Hematopoietic multipotent progenitor cell treated with erythropoietin and hydrocortisone succinate and interleukin-3 and kit ligand, for 6 days (in vitro differentiated cells): ENCODE data around the gene IFIT2.
"Not testable (repeated sequence)": the region's sequence is repeated elsewhere in the genome, so short reads cannot be mapped to it uniquely, and the experiment has no call there.

Experiments
- DNase-seq: peaks from one replicate; pipeline ENCODE4 v3.0.0-alpha.2; 2015

Gene IFIT2

DNA sequence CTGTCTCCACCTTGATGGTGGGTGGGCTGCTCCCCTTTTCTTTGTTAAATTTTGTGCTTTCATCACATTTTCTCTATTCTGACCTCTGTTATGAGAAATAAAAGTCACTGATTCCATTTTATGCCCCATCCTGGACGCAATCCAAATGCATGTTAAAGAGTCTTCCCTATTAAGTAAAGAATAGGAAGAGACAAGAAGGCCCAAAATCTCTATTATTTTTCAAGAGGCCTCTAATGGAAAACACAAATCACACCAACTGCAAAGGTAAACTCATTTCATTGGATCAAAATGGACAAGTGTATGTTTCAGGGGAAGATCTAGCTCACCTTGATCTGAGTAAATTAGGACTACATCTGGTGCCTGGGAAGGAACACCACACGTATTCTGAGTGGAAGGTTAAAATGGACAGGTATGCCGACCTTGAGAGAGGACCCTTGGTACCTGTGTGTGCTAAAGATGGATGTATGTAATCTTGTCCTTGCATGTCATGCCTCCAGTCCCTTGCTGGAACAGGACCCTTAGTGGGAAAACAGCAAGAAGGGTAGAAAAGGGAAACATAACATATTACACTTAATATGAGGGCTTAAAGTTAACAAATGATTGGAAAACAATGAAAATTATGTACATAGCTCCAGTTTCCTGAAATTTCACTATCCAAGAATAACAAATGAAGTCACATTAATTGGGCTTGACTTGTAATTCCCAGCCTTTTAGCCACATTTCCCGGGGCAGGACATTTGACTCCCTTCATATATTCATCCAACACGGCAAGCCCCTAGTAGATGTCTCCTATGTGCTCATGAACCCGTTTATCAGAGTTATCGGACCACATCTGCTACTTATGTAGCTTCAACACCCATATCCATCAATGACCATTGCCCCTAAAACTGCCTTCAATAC, 7.6 kb downstream of the IFIT2 start:
- no peak for DNase-seq

DNA sequence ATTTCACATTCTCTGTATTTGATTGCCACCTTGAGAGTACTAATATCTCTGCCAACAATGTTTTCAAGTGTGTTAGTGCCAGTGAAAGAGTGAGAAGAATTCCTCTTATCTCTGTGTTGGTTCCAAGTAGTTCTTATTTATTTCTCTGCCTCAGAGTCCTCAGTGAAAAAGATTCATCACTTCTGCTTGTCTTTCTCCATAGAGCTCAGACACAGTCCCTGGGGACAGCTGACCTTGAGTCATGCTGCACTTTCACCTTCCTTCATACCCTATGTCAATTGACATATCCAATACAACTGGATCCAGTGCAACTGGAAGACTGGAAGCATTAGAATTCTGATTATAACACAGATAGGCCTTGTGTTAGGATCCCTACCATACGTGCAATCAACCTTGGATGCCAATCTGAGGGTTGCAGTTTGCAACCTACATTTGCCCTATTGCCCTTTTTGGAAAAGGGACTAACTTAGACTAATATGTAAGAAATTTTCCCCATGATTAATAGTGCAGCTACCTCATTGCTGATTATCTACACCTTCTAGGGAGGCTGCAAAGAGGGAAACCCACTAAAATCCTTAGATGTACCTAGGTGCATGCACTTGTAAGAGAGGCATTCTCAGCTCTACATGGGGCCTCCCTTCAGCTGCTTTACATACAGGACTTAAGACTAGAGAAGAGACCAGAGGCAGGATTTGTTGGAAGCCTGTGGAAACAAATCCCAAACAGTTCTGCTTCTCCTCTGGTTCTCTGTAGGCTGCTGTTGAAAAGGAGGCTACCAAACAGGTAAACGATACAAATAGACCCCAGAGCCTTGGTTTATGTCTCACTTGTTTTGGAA, 8.4 kb downstream of the IFIT2 start:
- no peak for DNase-seq

DNA sequence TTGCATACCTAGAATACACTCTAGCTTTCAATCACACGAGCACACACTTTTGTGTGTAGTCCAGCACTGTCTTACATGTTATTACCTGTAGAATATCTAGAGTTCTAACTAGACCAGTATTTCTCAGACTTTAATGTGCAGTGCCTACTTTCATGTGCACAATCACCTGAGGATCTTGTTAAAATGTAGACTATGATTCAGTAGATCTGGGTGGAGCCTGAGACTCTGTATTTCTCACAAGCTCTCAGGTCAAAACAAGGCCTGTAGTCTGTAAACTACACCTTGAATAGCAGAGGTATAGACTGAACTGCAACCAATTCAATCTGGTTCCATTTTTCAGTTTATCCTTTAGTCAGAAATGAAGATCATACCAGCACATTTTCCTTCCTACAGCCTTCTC, 11.1 kb downstream of the IFIT2 start:
- no peak for DNase-seq

DNA sequence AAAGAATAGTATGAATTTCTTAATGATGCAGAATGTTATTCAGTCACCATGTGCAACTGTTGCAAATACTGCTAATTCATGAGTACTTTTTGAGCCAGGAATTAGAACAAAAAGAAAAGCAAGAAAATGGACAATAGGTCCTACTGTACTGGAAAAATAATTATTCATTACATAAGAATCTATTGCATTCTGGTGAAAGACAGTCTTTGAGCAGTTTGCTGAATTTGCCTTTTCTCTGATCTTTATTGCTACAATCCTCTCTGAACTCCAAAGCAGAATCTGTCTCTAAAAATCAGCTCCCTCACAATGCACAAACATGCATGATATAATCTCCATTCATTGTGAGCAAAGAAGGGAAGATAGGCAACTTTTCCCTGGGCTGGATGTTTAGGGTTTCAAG, 12.8 kb downstream of the IFIT2 start:
- DNase-seq, result no peak

DNA sequence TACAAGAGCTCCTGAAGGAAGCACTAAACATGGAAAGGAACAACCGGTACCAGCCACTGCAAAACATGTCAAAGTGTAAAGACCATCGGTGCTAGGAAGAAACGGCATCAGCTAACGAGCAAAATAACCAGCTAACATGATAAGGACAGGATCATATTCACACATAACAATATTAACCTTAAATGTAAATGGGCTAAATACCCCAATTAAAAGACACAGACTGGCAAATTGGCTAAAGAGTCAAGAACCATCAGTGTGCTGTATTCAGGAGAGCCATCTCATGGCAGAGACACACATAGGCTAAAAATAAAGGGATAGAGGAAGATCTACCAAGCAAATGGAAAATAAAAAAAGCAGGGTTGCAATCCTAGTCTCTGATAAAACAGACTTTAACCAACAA, 16.2 kb downstream of the IFIT2 start:
- DNase-seq, result not testable (repeated sequence)

DNA sequence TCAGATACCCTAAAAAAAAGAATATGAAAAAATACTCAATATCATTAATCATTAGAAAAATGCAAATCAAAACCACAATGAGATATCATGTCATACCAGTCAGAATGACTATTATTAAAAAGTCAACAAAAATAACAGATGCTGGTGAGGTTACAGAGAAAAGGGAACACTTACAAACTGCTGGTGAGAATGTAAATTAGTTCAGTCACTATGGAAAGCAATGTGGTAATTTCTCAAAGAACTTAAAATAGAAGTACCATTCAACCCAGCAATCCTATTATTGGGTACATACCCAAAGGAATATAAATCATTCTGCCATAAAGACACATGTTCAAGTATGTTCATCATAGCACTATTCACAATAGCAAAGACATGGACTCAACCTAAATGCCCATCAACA, 23.2 kb downstream of the IFIT2 start:
- DNase-seq, result not testable (repeated sequence)

DNA sequence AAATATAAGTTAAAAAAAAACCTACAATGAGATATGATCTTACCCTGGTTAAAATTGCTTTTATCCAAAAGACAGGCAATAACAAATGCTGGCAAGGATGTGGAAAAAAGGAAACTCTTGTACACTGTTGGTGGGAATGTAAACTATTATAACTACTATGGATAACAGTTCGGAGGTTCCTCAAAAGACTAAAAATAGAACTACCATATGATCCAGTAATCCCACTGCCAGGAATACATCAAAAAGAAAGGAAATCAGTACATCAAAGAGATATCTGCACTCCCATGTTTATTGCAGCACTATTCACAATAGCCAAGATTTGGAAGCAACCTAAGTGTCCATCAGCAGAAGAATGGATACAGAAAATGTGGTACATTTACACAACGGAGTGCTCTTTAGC, 24.0 kb downstream of the IFIT2 start:
- not testable (repeated sequence) for DNase-seq

DNA sequence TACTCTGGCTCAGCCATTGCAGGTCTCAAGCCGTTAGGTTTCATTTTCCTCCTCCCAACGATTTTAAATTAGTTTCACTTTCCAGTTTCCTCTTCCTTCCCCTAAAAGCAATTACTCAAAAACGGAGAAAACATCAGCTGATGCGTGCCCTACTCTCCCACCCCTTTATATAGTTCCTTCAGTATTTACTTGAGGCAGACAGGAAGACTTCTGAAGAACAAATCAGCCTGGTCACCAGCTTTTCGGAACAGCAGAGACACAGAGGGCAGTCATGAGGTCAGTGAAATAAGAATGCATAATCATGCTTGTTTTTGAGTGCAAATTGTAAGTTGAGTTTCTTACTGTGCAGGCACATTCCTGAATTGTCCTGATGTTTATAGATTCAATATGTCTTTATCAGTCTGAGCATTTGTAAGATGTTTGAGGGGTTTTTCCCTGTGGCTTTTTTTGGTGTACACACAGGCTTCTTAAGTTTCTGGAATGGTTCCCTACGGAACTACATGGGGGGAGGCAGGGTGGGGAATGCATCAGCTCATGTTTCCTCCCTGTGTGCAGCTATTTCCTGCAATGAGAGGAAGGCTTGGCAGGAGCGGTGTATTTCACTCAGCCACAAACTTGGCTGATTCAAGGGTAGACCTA, 26.1 kb downstream of the IFIT2 start, which contains the start of gene IFIT3:
Gene IFIT3, plus strand, starts transcription at position 195 of the 639 bp plus-strand sequence. Its CDS starts 77 bp downstream, at position 272.
- peak; percentile 75 for DNase-seq

DNA sequence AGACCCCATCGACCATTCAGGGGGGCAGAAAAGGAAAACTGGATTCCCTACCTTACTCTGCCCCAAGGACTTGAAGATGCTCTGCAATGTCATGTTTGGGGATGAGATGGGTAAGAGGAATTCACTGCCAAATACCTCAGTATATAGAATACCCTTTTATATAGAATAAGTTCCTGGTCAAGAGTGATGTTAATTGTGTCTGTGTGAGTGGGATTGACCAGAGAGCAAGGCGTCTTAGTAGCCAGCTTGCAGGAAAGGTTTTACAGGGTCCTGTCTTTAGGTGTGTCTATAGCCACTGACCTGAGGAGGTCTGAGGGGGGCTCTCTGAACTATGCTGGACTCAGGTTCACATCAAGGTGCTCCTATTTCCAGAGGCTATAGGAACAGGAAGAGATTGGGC, 27.3 kb downstream of the IFIT2 start:
- DNase-seq, result no peak

DNA sequence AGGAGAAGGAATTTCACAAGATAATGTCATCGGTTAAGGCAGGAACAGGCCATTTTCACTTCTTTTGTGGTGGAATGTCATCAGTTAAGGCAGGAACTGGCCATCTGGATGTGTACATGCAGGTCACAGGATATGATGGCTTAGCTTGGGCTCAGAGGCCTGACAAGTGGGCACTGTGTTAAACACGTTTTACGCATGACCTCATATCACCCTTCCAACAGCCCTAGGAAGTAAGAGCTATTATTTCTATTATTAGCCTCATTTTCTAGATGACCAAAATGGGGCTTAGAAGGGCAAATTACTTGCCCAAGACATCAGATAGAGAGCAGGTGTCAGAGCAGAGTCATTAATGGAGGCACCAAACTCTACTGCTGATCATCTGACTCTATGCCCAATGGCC, 28.2 kb downstream of the IFIT2 start:
- DNase-seq, result not testable (repeated sequence)

DNA sequence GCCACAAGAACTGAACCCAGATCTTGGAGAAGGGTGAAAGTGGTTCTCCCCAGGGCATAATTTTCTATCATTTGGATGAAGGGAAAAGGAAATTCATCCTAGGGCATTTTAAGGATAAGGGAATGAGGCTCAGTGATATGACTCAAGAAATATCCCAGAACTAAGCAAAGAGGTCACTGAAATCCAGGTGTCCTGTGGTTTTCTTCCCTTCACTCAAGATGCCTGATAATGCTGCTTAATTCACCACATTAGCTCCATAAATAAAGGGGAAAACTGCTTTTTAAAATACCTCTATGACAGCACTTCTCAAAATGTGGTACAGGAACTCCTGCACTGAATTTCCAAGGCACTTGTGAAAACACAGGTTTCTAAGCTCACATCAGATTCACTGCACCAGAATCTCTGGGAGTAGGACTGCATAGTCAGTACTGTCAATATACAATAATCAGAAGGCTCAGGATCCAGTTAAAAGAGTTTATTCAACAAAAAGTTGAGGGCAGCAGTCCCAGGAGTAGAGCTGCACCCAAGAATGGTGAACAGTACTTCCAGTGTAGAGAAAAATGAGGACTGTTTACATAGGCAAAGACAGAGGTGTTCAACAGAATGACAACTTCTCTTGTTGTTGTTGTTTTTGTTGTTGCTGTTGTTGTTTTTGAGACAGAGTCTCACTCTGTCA, 28.8 kb downstream of the IFIT2 start:
- no peak for DNase-seq

DNA sequence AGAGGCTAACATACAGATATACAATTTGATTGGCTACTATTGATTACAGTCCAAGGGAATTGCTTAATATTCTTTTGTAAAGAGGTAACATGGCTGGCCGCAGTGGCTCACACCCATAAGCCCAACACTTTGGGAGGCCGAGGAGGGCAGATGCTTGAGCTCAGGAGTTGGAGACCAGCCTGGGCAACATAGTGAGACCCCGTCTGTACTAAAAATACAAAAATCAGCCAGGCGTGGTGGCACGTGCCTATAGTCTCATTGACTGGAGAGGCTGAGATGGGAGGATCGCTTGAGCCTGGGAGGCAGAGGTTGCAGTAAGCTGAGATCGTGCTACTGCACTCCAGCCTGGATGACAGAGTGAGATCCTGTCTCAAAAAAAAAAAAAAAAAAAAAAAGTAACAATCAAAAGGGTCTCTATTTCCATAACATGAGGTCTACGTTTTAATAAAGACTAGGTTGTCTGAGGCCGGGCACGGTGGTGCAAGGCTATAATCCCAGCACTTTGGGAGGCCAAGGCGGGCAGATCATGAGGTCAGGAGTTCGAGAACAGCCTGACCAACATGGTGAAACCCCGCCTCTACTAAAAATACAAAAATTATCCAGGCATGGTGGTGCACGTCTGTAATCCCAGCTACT, 29.8 kb downstream of the IFIT2 start:
- DNase-seq, result not testable (repeated sequence)

DNA sequence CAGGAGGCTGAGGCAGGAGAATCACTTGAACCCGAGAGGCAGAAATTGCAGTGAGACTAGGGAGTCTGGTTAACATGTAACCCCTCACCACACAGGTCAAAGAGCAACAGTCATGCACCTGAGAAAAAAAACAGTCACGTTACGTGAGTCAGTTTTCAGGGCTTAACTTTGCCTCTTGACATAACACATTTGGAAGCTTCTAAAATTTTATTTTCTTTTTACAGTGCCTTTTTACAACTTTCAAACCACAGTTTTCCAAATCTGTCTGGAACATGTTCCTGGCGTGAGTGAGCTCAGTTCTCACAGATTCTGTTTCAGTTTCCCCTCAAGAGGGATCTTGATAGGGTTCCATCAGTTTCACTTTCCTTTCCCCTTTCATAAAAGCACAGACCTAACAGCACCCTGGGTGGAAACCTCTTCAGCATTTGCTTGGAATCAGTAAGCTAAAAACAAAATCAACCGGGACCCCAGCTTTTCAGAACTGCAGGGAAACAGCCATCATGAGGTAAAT, 30.3 kb downstream of the IFIT2 start:
- peak; percentile 81 for DNase-seq

DNA sequence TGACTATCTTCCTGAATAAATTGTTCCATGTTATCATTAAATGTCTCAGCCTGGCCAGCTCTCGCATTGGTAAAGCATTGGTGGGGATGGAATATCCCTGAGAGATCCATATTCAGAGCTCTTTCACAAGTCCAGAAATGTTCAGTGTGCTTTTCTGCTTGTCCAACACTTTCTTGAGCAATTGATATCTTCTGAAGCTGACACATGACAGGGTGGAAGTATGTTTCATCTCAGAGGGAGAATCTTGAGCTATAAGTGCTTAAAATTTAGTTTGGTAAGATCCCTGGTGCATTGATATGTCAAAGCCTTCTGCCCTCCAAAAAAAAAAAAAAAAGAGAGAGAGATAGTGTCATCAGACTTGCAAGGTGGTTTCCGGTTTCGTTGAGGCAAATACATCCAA, 33.4 kb downstream of the IFIT2 start:
- no peak for DNase-seq

DNA sequence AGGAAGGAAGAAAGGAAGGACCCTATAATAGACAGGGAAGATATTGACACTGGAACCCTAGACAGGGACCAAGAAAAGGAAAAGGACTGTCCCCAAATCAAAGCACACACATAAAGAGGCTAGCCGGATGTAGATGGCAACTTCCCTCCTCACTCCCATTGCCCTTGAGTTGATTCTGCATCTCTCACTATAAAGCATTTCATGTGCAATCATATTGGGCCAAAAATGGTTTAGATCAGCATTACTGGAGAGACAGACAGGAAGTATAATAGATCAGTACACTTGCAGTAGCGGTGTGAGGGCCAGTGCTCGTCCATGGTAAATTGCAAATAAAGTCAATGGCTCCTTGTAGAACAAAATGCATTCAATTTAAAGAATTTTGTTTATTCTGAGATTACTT, 34.4 kb downstream of the IFIT2 start:
- DNase-seq, result no peak

DNA sequence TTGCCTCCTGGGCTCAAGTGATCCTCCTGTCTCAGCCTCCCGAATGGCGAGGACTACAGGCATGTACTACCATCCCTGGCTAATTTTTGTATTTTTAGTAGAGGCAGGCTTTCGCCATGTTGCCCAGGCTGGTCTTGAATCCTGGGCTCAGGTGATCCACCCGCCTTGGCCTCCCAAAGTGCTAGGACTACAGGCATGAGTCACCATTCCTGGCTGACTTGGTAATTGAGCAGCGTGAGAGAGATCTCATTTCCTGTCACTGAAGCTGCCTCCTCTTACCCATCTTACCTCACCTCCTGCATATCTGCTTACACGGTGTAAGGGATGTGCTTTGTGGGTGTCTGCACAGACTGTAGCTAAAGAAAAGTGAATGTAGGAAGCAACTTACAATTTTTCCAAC, 35.6 kb downstream of the IFIT2 start:
- no peak for DNase-seq

DNA sequence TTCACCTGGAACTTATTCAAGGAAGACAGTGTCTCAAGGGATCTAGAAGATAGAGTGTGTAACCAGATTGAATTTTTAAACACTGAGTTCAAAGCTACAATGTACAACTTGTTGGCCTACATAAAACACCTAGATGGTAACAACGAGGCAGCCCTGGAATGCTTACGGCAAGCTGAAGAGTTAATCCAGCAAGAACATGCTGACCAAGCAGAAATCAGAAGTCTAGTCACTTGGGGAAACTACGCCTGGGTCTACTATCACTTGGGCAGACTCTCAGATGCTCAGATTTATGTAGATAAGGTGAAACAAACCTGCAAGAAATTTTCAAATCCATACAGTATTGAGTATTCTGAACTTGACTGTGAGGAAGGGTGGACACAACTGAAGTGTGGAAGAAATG, 36.9 kb downstream of the IFIT2 start:
- DNase-seq, result no peak

DNA sequence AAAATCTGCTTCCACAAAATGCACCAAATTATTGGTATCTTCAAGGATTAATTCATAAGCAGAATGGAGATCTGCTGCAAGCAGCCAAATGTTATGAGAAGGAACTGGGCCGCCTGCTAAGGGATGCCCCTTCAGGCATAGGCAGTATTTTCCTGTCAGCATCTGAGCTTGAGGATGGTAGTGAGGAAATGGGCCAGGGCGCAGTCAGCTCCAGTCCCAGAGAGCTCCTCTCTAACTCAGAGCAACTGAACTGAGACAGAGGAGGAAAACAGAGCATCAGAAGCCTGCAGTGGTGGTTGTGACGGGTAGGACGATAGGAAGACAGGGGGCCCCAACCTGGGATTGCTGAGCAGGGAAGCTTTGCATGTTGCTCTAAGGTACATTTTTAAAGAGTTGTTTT, 38.0 kb downstream of the IFIT2 start:
- no peak for DNase-seq

DNA sequence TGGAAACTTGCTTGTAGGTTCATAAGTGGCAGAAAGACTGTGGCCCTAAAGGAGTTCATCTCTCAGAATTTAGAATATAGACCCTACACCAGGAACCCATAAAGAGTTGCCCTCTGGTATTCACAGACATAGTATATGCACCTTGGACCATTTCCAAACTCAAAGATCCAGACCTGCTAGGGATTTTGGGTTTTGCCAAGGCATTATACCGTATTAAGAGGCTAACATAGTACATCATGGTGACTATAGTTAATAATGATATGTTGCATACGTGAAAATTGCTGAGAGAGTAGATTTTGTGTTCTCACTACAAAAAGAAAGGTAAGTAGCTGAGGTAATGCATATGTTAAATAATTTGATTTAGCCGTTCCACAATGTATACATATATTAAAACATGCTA, 39.8 kb downstream of the IFIT2 start:
- no peak for DNase-seq

DNA sequence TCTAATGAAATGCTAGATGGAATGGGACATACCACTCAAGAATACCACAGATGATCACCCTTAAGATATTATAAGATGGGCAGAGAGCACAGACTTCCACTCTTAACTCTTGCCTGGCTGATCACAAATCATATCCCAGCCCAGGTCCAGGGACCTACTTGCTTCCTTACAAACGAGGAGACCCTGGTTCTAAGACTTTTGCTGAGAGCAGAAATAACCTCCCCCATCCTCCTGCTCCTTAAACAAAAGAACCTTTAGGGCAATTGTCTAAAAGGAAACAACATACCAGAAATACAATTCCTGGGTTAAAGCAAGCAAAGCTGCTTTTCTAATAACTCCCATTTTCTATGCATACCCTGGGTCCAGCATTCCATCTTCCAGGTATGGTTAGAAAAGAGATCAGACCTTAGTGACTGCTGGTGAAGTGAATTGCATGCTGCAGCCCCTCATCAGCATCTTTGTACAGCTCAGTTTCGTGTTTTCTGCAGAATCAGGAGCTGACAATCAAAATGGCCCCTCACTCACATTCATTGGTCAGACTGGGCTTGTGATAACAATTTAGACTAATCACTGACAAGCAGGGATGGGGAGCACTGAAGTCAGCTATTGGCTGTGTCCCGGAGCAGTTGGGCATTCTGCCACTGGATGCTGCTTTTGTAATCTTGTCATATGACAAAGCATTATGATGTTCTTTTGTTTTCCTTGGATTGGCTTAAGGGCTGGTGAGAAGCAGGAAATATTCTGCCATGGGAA, 40.5 kb downstream of the IFIT2 start:
- no peak for DNase-seq

DNA sequence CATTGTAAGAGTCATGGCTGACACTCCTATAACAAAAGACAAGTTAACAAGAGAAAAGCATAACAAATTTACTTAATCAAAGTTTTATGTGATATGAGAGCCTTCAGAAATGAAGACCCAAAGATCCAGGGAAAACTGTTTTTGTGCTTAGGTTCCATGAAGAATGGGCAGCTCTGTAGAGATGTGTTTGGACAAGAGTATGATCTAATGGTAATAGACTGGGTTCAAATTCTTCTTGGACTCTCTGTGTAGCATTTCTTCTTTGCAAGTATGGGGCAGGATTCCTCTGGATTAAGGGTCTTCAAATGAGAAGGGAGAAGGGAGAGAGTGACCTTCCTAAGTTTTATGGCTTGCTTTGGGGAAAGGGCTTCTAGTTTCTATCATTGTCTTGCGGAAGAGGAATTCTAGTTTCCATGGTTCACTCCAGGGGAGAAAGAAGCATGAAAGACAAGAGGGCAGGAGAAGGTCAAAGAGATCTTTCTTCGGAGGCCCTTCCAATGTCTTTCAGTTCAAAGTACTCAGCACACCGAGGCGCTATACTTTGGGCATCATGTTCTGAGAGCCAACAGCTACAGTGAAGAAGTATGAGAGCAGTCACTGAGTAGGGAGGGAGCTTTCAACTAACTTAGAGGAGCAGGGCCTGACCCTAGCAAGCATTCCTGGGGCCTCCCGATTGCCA, 41.4 kb downstream of the IFIT2 start:
- no peak for DNase-seq
